Lower leg skin (tissue), 4 donors: Measurements from ENCODE around the gene MYO1C. TPM values are rescaled to one million over a fixed set of nuclear protein-coding genes. Genes with fewer than 3 reads are reported as not detected.
"Not testable (repeated sequence)": the region's sequence is repeated elsewhere in the genome, so short reads cannot be mapped to it uniquely, and the experiment has no call there.

ENCODE experiments used
- DNase-seq, 2 donors: peaks; one replicate each; pipeline ENCODE4 v3.0.0-alpha.2; 2019; ENCODE audit warnings: low spot score in 2 of 2
- H3K4me3 ChIP-seq: fragments of 200-600 bp; sonication (generic); 2 replicates; pipeline ENCODE4 v1.5.1; 2017; ENCODE audit warnings: mild to moderate bottlenecking, low read depth; ENCODE audit not compliant: poor library complexity, severe bottlenecking
- POLR2A ChIP-seq, 2 donors: fragments of 450-650 bp; IDR thresholded peaks; one replicate each; pipeline ENCODE4 v1.6.1; 2016 to 2017; ENCODE audit warnings: antibody characterized with exemption in 2 of 2, mild to moderate bottlenecking in 1 of 2, moderate library complexity in 1 of 2
- WGBS, 2 donors: methylation state at CpG; one replicate each; pipeline ENCODE4 v1.1.5; 2018; 5-methylcytosine and 5-hydroxymethylcytosine counted together
- intact Hi-C: fragments of 100-400 bp; cut with DNase I; formaldehyde crosslinking; loops from one replicate; pipeline ENCODE4 v1.15.0; 2023; ENCODE audit warnings: low total_unique reads
- total RNA-seq, 4 donors: library from RNA; depleted of rRNA; stranded (reverse); fragments of >200 nt; gene quantifications; one replicate each; pipeline ENCODE4 v1.1.0, GENCODE V29; 2016
- TF ChIP-seq, protein P1 (sequence below), 3 donors: fragments of 450-650 bp; IDR thresholded peaks; one replicate each; pipeline ENCODE4 v1.5.1; 2016; ENCODE audit warnings: antibody characterized with exemption in 3 of 3, mild to moderate bottlenecking in 3 of 3, moderate library complexity in 2 of 3

Gene MYO1C
- total RNA-seq, 4 donors from 2014 or later: 71.3 to 101 (median 84.8) TPM

DNA sequence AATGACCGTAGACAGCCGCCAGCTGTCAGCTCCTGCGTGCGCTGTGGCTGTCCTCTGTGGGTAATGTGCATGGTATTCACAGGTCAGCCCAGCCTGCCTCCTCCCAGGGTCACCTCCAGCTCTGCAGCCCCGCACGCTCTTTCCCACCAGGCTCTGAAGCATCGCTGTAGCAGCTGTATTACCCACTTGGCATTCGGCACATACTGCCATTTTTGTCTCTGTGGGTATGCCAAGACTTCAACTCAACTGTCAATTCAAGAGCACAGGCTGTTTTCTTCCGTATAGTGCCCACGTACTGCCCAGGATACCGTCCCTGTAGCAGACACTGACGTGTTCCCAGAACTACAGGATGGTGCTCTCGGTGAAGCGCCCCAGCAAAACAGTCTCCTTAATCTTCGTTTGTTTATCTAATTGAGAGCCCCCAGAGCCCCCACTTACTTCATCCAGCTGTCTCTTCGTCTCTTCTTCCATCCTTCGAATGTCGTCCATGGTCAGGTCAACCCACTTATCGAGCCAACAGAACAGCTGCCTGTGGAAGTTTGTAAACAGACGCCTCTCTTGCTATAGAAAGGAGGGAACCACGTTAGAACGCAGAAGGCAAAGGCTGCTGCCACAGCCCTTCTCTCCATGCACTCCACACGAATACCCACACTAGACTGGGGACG is 41.3 kb upstream of the MYO1C start:
- no peak for TF ChIP-seq POLR2A (IDR thresholded peaks at IDR 0.05)
- TF ChIP-seq, protein P1, sequence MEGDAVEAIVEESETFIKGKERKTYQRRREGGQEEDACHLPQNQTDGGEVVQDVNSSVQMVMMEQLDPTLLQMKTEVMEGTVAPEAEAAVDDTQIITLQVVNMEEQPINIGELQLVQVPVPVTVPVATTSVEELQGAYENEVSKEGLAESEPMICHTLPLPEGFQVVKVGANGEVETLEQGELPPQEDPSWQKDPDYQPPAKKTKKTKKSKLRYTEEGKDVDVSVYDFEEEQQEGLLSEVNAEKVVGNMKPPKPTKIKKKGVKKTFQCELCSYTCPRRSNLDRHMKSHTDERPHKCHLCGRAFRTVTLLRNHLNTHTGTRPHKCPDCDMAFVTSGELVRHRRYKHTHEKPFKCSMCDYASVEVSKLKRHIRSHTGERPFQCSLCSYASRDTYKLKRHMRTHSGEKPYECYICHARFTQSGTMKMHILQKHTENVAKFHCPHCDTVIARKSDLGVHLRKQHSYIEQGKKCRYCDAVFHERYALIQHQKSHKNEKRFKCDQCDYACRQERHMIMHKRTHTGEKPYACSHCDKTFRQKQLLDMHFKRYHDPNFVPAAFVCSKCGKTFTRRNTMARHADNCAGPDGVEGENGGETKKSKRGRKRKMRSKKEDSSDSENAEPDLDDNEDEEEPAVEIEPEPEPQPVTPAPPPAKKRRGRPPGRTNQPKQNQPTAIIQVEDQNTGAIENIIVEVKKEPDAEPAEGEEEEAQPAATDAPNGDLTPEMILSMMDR (IDR thresholded peaks at IDR 0.05): no peak
- WGBS, 2 donors: 93 to 96% methylated on average over 24 of the region's 24 CpGs
- no peak overlapping the region for H3K4me3 ChIP-seq
- intact Hi-C loops: no loop called here
- DNase-seq: no peak

DNA sequence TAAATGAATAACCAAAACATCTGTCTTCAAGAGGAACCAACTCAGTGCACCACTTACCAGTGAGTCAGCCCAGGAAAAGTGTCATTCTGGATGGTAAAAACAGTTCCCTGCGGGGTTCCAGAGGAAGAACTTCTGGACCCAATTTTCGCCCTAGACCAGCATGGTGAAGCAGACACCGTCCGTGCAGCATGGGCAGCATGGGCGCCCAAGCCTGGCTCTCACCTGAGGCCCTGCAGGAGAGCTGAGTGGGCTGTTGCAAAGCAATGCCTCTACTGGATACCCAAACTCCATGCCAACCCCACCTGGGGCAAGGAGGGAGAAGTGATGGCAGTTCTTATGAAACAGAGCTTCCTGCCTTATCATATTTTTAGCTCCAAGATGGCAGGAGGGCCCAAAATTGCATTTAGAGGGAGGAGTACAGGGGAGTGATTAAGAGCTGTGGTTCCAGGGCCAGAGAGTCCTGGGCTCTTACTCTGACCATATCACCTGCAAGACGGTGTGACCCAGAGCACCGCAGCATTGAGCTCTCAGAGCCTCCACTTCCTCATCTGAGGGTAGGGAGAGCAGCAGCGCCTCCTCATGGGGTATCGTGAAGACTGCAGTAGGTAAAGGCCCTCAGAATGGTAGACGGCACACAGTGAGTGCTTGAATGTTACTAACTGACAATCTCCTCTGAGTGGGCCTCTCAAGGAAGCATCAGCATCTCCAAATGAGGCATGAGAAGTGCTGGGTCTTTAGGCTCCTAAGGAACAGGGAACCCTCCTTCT is 40.5 kb upstream of the MYO1C start:
- no peak for TF ChIP-seq POLR2A (IDR thresholded peaks at IDR 0.05)
- TF ChIP-seq, protein P1 (IDR thresholded peaks at IDR 0.05): no peak
- no peak overlapping the region for H3K4me3 ChIP-seq
- WGBS, 2 donors: 82 to 86% methylated on average over 10 of the region's 10 CpGs
- intact Hi-C loops: no loop called here
- no peak for DNase-seq

GRCh38 chr17:1529863-1530262 is 37.4 kb upstream of the MYO1C start:
- WGBS, 2 donors: 34 to 46% methylated on average over 2 of the region's 2 CpGs
- TF ChIP-seq, protein P1 (IDR thresholded peaks at IDR 0.05): no peak
- no peak for TF ChIP-seq POLR2A (IDR thresholded peaks at IDR 0.05)
- intact Hi-C loops: no loop called here
- no peak for DNase-seq
- H3K4me3 ChIP-seq: no peak overlapping the region

DNA sequence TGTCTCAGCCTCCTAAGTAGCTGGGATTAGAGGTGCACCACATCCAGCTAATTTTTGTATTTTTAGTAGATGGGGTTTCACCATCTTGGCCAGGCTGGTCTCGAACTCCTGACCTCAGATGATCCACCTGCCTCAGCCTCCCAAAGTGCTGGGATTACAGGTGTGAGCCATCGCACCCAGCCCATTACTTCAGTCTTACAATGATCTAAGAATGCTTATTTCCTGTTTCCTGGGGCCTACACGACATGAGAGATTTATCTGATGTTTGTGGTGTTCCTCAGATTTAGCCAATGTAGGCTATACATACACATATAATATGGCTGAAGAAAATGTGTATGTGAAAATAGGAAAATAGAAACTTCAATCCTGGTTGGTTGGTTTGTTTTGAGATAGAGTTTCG is 34.4 kb upstream of the MYO1C start:
- 82 to 94% methylated on average over 4 of the region's 4 CpGs for WGBS, 2 donors
- intact Hi-C loops, H3K4me3 ChIP-seq, DNase-seq: not testable (repeated sequence)

- 97 to 98% methylated on average over 5 of the region's 5 CpGs for WGBS, 2 donors
- no peak for DNase-seq
- no peak for TF ChIP-seq POLR2A (IDR thresholded peaks at IDR 0.05)
- TF ChIP-seq, protein P1 (IDR thresholded peaks at IDR 0.05): no peak
- intact Hi-C loops: no loop called here
- no peak overlapping the region for H3K4me3 ChIP-seq
Measured at GRCh38 chr17:1522626-1523025, 30.1 kb upstream of the MYO1C start.

- DNase-seq: no peak
- no peak overlapping the region for H3K4me3 ChIP-seq
- TF ChIP-seq, protein P1 (IDR thresholded peaks at IDR 0.05): no peak
- TF ChIP-seq POLR2A (IDR thresholded peaks at IDR 0.05): no peak
- intact Hi-C loops: no loop called here
- WGBS, 2 donors: 79 to 81% methylated on average over 10 of the region's 10 CpGs
Measured at GRCh38 chr17:1521086-1521640, 28.7 kb upstream of the MYO1C start.
